NCI-H128 (cell line): ENCODE results near the gene MYOCD.

Experiments used
- DNase-seq: peaks from one replicate; lab custom pipeline; 2025; ENCODE audit not compliant: unreplicated experiment; lab: John Stamatoyannopoulos, UW

Gene MYOCD

DNA sequence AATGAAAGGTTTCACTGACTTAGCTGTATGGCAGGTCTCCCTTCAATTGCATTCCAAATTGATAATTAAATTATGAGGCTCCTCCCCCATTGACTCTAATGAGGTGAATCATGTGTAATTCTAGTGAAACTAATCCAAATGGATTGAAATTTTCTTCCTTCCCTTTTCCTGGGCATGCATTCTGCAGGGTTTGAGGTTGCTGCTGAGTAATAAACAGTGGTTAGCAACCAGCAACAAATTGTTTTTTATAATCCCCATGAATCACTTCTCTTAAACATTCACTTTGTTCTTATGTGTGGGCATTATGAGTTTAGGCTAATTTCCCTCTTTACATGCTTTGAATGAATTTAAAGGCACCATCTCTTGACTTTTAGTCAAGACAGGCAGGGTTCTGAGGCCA lies 43.4 kb downstream of the MYOCD start:
- no peak for DNase-seq

DNA sequence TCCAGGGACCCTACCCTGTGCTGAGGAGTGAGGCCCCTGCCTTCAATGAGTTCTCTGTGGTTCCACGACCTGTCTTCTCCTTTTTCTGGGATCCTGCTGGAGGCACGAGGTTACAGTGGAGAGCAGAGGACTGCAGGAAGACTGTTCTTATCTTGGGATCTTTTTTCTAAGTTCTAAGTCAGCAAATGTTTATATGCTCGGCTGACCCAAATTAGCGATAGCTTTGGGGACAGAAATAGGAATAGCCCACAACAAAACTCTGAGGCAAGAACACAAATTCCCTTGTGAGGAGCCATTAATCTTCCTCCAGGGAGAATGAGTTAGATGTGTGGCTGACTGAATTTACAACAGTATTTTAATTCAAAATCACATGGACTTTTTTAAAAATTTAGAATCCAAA lies 46.7 kb downstream of the MYOCD start:
- DNase-seq: no peak

- no peak for DNase-seq
These were observed 47.3 kb downstream of the MYOCD start for GRCh38 chr17:12712941-12713340.

GRCh38 chr17:12719948-12720347 lies 54.3 kb downstream of the MYOCD start:
- no peak for DNase-seq

DNA sequence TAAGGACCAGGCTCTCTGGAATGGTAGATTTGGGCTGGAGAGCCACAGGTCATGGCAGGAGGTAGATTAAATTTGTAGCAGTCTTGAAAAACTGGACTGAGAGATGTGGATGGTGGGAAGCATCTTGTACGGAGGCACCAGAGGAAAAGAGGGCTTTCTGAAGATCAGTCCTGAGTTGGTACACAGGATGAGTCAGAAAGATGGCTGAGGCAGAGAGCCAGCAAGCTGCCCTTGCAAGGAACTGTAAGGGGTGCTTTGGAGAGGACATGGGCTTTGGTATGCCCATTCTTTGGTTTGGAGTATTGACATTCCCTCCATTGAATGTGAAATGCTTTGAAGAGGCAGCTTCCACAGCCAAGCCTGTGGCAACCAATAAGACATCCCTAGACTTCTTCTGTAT lies 55.9 kb downstream of the MYOCD start:
- DNase-seq: no peak

- no peak for DNase-seq
These were observed 56.6 kb downstream of the MYOCD start for GRCh38 chr17:12722282-12722681.

DNA sequence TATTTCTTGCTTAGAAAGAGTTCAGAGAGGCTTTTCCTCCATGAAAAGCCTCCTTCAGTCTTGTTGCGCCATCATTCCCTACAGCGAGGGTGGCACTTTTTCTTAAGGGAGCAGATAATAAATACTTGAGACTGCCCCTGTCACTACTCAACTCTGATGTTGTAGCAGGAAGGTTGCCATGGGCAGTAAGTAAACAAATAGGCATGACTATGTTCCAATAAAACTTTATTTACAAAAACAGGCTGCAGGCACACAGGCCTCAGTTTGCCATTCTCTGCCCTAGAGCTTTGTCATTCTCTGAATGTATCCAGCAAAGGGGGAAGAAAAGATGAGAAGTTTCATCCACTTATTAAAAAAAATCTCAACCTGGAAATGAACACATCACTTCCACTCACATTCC lies 60.4 kb downstream of the MYOCD start:
- DNase-seq: no peak

- no peak for DNase-seq
These were observed 61.5 kb downstream of the MYOCD start for GRCh38 chr17:12727076-12727760.

GRCh38 chr17:12727881-12728280 lies 62.2 kb downstream of the MYOCD start:
- no peak for DNase-seq

GRCh38 chr17:12729086-12729485 lies 63.4 kb downstream of the MYOCD start:
- no peak for DNase-seq

- DNase-seq: no peak
These were observed 64.7 kb downstream of the MYOCD start for GRCh38 chr17:12730421-12730820.

DNA sequence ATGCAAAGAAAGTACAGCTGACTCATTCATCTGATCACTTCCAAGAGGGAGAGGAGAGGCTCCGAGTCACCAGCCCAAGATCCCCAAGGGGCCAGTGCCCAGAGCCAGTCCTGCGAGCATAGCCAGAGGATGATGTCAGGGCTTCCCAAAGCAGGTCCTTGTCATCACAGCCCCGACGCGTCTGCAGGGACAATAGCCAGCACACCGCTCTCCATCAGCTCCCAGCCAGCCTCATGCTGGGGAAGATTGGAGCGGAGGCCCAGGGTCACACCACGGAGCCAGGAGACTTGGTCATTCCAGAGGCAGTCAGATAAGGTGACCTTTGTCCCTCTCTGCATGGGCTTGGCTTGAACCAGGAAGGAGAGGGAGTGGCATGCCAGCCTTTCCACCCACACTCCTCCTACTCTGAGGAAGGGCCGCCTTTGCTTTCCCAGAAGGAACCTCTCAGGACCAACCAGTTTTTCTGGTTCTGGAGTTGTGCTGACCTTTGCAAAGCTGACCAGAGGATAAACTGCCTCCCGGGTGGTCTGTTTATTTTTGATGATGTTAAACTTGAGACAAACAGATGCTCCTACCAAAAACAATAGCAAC lies 65.3 kb downstream of the MYOCD start:
- no peak for DNase-seq

- no peak for DNase-seq
These were observed 66.1 kb downstream of the MYOCD start for GRCh38 chr17:12731839-12732238.

- DNase-seq: no peak
These were observed 66.7 kb downstream of the MYOCD start for GRCh38 chr17:12732366-12732765.

GRCh38 chr17:12734926-12735325 lies 69.2 kb downstream of the MYOCD start:
- DNase-seq: no peak

DNA sequence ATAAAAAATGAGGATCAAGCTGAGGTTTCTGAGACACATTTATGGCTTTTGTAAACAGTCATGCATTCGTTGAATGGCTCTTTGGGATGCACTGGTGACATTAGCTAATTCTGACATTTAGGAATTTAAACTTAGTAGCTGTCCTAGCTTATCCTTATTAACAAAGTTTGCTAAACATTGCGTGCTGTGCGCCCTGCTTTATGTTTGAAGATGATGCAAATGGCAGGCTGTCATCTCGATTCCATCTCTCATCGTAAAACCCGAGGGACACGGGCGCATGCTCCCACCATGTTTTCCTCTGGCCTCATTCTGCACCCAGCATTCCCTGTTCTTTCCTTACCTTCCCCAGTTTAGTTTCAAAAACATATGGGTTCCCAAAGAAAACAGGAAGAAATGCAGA lies 69.8 kb downstream of the MYOCD start:
- DNase-seq: no peak

GRCh38 chr17:12736526-12736925 lies 70.8 kb downstream of the MYOCD start:
- DNase-seq: no peak

- DNase-seq: no peak
These were observed 72.2 kb downstream of the MYOCD start for GRCh38 chr17:12737740-12738469.

DNA sequence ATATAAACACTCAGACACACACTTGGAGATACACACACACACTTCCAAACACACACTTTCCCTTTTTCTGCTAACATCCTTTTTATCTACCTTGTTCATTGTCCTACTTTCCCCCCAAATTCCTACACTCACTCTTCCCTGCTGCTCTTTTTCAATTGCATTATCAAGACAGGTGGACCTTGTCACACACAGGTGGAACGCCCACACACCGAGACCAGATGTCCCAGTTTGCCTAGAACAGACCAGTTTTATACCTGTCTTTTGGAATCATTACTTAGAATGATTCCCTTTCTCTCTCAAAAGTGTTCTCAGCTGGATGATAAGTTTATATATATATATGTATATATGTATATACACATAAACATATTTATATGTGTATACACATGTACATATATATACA lies 72.9 kb downstream of the MYOCD start:
- DNase-seq: no peak

DNA sequence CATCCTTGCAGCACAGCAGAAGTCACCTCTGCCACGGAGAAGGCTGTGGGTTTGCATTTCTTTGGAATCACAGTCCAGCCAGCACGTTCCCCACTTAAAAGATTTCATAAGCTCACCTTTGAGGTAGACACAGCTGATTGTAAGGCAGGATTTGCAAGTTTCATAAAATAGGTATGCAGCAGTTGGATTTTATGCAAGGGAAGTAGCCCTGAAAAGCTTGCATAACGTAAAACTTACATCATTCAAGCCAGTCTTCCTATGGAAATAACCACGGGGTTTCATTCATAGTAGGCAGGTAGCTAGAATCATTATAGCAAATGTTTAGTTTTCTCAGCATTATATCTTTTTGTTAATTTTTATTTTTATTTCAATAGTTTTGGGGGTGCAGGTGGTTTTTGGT lies 73.8 kb downstream of the MYOCD start:
- DNase-seq: no peak

- no peak for DNase-seq
These were observed 77.4 kb downstream of the MYOCD start for GRCh38 chr17:12743046-12743445.

DNA sequence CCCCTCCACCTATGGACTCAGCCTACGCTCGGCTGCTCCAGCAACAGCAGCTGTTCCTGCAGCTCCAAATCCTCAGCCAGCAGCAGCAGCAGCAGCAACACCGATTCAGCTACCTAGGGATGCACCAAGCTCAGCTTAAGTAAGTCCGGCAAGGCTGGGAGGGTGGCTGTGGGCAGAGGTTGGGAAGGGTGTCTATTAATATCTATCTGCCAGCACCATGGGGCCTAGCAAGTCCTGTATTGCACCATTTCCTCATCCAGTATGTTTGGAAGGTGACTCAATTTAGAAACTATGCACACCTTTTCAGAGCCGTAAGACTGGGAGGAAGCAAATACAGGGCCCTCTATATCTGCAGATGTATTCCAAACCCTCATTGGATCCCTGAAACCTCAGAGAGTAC lies 78.6 kb downstream of the MYOCD start:
- DNase-seq: no peak
